ENCODE results near the gene C4B. TPM values are rescaled to one million over a fixed set of nuclear protein-coding genes. Genes with fewer than 3 reads are reported as not detected.
"Not testable (repeated sequence)": the region's sequence is repeated elsewhere in the genome, so short reads cannot be mapped to it uniquely, and the experiment has no call there.

C4B gene
- polyA plus RNA-seq, 1 experiment, result 14.4 TPM

DNA sequence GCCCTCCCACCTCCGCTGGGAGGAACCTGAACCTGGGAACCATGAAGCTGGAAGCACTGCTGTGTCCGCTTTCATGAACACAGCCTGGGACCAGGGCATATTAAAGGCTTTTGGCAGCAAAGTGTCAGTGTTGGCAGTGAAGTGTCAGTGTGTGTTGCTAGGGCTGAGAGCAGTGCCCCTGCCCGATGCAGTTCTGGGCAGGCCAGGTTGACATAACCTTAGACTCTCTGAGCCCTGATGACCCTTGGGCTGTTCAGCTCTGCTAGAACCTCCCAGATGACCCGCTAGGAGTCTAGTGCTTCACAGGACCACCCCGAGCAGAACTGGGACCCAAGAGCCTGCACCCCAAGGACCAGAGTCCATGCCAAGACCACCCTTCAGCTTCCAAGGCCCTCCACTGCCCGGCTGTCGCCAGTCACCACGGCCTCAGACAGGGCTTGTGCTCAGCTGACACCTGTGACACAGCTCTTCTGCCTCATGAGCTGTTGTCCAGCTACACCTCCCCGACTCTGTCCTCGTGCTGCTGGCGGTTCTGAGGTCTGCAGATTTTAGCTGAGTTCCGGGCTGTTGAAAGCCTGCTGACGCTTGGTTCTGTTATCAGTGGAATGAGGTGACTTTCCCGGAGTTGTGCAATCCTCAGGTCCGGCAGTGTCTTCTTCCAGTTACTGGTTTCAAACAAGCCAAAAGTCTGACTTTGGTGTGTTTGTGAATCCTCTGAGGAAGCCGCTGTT lies 20.9 kb downstream of the C4B start:
- H3K36me3 ChIP-seq (ENCODE audit: control insufficient read depth, insufficient read depth, low read length); POLR2A ChIA-PET; H3K27me3 ChIP-seq (ENCODE audit: control insufficient read depth, insufficient read depth, low read length); H3K4me3 ChIP-seq (ENCODE audit: low read depth, low read length); DNase-seq (ENCODE audit: low read depth); CTCF ChIA-PET: not testable (repeated sequence)

- POLR2A ChIA-PET; CTCF ChIA-PET; DNase-seq (ENCODE audit: low read depth); H3K36me3 ChIP-seq (ENCODE audit: control insufficient read depth, insufficient read depth, low read length); H3K27me3 ChIP-seq (ENCODE audit: control insufficient read depth, insufficient read depth, low read length); H3K4me3 ChIP-seq (ENCODE audit: low read depth, low read length): not testable (repeated sequence)
Measured at GRCh38 chr6:32037136-32037535, 22.5 kb downstream of the C4B start.

GRCh38 chr6:32037598-32038524 lies 23.3 kb downstream of the C4B start, which contains the start of gene CYP21A2:
Gene CYP21A2, plus strand, starts transcription at chr6:32038415. Its CDS starts 8 bp downstream, at chr6:32038423.
- H3K27me3 ChIP-seq (ENCODE audit: control insufficient read depth, insufficient read depth, low read length); H3K36me3 ChIP-seq (ENCODE audit: control insufficient read depth, insufficient read depth, low read length); H3K4me3 ChIP-seq (ENCODE audit: low read depth, low read length); POLR2A ChIA-PET; DNase-seq (ENCODE audit: low read depth): not testable (repeated sequence)
- CTCF ChIA-PET, result interaction anchor here (1.4 kb wide), 1 partner anchor 10 kb away, joined by 5 read pairs; no protein-coding TSS in a partner anchor

- DNase-seq (ENCODE audit: low read depth); H3K36me3 ChIP-seq (ENCODE audit: control insufficient read depth, insufficient read depth, low read length); H3K27me3 ChIP-seq (ENCODE audit: control insufficient read depth, insufficient read depth, low read length); POLR2A ChIA-PET; H3K4me3 ChIP-seq (ENCODE audit: low read depth, low read length): not testable (repeated sequence)
- CTCF ChIA-PET, result interaction anchor here (1.4 kb wide), 1 partner anchor 9 kb away, joined by 5 read pairs; no protein-coding TSS in a partner anchor
Measured at GRCh38 chr6:32038878-32039277, 24.3 kb downstream of the C4B start.

DNA sequence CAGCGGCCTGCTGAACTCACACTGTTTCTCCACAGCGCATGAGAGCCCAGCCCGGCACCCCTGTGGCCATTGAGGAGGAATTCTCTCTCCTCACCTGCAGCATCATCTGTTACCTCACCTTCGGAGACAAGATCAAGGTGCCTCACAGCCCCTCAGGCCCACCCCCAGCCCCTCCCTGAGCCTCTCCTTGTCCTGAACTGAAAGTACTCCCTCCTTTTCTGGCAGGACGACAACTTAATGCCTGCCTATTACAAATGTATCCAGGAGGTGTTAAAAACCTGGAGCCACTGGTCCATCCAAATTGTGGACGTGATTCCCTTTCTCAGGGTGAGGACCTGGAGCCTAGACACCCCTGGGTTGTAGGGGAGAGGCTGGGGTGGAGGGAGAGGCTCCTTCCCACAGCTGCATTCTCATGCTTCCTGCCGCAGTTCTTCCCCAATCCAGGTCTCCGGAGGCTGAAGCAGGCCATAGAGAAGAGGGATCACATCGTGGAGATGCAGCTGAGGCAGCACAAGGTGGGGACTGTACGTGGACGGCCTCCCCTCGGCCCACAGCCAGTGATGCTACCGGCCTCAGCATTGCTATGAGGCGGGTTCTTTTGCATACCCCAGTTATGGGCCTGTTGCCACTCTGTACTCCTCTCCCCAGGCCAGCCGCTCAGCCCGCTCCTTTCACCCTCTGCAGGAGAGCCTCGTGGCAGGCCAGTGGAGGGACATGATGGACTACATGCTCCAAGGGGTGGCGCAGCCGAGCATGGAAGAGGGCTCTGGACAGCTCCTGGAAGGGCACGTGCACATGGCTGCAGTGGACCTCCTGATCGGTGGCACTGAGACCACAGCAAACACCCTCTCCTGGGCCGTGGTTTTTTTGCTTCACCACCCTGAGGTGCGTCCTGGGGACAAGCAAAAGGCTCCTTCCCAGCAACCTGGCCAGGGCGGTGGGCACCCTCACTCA lies 25.0 kb downstream of the C4B start:
- H3K4me3 ChIP-seq (ENCODE audit: low read depth, low read length); POLR2A ChIA-PET; DNase-seq (ENCODE audit: low read depth); H3K27me3 ChIP-seq (ENCODE audit: control insufficient read depth, insufficient read depth, low read length); H3K36me3 ChIP-seq (ENCODE audit: control insufficient read depth, insufficient read depth, low read length): not testable (repeated sequence)
- CTCF ChIA-PET, result interaction anchor here (1.4 kb wide), 1 partner anchor 8 kb away, joined by 5 read pairs; no protein-coding TSS in a partner anchor

DNA sequence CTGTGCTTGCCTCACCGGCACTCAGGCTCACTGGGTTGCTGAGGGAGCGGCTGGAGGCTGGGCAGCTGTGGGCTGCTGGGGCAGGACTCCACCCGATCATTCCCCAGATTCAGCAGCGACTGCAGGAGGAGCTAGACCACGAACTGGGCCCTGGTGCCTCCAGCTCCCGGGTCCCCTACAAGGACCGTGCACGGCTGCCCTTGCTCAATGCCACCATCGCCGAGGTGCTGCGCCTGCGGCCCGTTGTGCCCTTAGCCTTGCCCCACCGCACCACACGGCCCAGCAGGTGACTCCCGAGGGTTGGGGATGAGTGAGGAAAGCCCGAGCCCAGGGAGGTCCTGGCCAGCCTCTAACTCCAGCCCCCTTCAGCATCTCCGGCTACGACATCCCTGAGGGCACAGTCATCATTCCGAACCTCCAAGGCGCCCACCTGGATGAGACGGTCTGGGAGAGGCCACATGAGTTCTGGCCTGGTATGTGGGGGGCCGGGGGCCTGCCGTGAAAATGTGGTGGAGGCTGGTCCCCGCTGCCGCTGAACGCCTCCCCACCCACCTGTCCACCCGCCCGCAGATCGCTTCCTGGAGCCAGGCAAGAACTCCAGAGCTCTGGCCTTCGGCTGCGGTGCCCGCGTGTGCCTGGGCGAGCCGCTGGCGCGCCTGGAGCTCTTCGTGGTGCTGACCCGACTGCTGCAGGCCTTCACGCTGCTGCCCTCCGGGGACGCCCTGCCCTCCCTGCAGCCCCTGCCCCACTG lies 25.9 kb downstream of the C4B start:
- H3K36me3 ChIP-seq (ENCODE audit: control insufficient read depth, insufficient read depth, low read length); H3K4me3 ChIP-seq (ENCODE audit: low read depth, low read length); H3K27me3 ChIP-seq (ENCODE audit: control insufficient read depth, insufficient read depth, low read length); CTCF ChIA-PET; POLR2A ChIA-PET; DNase-seq (ENCODE audit: low read depth): not testable (repeated sequence)

- H3K27me3 ChIP-seq (ENCODE audit: control insufficient read depth, insufficient read depth, low read length), result not testable (repeated sequence)
Measured at GRCh38 chr6:32041050-32041321, 26.4 kb downstream of the C4B start.

DNA sequence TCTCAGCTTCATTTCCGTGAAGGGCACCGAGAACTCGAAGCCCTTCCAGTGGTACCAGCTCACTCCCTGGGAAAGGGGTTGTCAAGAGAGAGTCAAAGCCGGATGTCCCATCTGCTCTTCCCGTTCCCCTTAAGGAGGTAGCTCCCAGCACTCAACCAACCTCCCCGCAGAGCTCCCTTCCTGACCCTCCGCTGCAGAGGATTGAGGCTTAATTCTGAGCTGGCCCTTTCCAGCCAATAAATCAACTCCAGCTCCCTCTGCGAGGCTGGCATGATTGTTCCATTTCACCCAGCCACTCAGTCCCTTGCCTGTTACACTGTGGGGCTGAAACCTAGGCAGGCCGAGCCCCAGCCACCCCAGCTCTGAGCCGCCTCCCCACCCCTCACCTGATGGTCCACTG lies 26.8 kb downstream of the C4B start:
- DNase-seq (ENCODE audit: low read depth); H3K27me3 ChIP-seq (ENCODE audit: control insufficient read depth, insufficient read depth, low read length); H3K36me3 ChIP-seq (ENCODE audit: control insufficient read depth, insufficient read depth, low read length); POLR2A ChIA-PET; CTCF ChIA-PET; H3K4me3 ChIP-seq (ENCODE audit: low read depth, low read length): not testable (repeated sequence)

More at GRCh38 chr6:32041050-32041321, 26.4 kb downstream of the C4B start:
- DNase-seq (ENCODE audit: low read depth); POLR2A ChIA-PET; CTCF ChIA-PET; H3K36me3 ChIP-seq (ENCODE audit: control insufficient read depth, insufficient read depth, low read length); H3K4me3 ChIP-seq (ENCODE audit: low read depth, low read length): not testable (repeated sequence)

- POLR2A ChIA-PET; H3K36me3 ChIP-seq (ENCODE audit: control insufficient read depth, insufficient read depth, low read length); DNase-seq (ENCODE audit: low read depth); CTCF ChIA-PET; H3K4me3 ChIP-seq (ENCODE audit: low read depth, low read length); H3K27me3 ChIP-seq (ENCODE audit: control insufficient read depth, insufficient read depth, low read length): not testable (repeated sequence)
Measured at GRCh38 chr6:32042276-32042675, 27.7 kb downstream of the C4B start.

DNA sequence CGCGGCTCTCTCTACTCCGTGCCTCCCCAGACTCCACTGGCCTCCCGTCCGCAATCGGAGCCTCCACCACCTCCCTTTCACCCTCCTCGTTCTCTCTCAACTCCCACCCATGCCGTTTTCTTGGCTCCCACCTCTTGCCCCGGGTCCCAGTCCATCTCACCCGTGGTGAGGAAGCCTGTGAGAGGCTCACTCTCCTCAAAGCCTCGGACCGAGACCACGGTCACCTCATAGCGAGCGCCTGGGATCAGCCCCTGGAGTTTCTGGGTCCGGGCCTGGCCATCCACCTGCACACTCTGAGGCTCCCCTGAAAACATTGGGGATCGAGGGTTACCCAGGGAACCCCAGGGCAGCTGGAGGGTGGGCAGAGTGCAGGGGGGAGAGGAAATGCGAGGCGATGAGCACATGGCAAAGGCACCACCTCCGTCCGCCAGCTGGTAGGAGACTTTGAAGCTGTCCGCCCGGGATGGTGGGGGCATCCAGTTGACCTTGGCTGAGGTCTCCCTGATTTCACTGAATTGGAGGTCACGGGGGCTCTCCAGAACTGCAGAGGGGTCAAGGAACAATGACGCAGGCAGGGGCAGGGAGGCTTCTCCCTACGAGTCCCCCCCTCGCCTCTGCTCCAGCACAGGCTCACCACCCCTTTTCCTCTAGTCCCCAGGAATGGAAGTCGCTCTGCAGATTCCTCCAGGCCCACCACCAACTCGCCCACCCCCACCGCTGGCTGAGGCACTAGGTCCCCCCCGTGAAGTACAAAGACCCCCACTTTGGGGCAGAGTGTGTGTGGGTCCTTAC lies 29.2 kb downstream of the C4B start:
- CTCF ChIA-PET; H3K4me3 ChIP-seq (ENCODE audit: low read depth, low read length); H3K27me3 ChIP-seq (ENCODE audit: control insufficient read depth, insufficient read depth, low read length); POLR2A ChIA-PET; DNase-seq (ENCODE audit: low read depth); H3K36me3 ChIP-seq (ENCODE audit: control insufficient read depth, insufficient read depth, low read length): not testable (repeated sequence)

DNA sequence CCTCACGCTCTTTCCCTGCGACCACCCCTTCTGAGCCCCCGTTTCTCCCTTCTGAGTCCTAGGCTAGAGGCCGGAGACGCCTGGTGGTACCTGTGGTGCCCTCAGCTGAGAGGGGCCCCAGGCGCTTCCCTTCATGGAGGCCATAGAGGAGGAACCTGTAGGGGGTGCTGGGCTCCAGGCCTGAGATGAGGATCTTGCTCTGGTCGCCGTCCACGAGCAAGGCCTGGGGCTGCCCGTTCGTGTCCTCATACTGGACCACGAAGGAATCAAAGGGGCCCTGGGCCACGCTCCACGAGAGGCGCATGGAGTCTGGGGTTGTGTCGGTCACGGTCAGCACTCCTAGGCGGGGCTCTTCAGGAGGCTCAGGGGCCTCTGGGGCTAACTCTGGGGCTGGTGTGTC lies 30.3 kb downstream of the C4B start:
- DNase-seq (ENCODE audit: low read depth); H3K27me3 ChIP-seq (ENCODE audit: control insufficient read depth, insufficient read depth, low read length); CTCF ChIA-PET; H3K36me3 ChIP-seq (ENCODE audit: control insufficient read depth, insufficient read depth, low read length); POLR2A ChIA-PET; H3K4me3 ChIP-seq (ENCODE audit: low read depth, low read length): not testable (repeated sequence)

All from BJ (cell line).